ENCODE measurements around the gene LRRK1.

The LRRK1 gene

DNA sequence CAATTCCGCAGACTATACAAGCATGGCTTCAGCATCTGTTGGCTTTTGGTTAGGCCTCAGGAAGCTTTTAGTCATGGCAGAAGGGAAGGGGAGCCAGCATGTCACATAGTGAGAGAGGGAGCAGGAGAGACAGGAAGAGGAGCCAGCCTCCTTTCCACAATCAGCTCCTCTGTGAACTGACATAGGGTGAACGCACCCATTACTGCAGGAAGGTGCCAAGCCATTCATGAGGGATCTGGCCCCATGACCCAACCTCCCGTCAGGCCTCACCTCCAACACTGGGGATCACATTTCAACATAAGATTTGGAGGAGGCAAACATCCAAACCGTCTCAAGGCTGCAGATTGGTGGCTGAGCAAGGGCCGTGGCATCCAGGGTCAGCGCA lies 106.3 kb downstream of the LRRK1 start:
- no peak for DNase-seq

GRCh38 chr15:101025896-101026631 lies 106.9 kb downstream of the LRRK1 start:
- DNase-seq: no peak

GRCh38 chr15:101026656-101027272 lies 107.6 kb downstream of the LRRK1 start:
- DNase-seq: no peak

DNA sequence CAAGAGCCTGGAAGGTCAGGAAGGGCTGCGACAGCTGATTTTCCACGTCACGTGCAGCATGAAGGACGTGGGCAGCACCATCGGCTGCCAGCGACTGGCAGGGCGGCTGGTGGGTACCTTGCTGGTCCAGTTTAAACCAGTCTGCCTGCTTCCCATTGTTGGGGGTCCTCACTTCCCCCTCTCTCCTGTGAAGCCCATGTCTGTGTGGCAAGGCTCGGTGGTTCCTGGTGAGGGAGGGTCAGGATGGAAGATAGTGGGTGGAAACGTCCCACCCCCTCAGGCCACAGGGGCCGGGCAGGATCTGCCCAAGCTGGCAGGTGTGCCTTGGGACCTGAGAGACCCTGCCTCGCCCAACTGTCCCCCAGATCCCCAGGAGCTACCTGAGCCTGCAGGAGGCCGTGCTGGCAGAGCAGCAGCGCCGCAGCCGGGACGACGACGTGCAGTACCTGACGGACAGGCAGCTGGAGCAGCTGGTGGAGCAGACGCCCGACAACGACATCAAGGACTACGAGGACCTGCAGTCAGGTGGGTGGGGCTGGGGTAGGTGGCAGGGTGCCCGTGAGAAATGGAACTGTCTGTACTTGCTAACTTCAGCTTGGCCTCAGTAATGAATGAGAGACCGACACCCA lies 108.2 kb downstream of the LRRK1 start:
- DNase-seq: no peak

- no peak for DNase-seq
These were observed 108.8 kb downstream of the LRRK1 start for GRCh38 chr15:101027920-101028319.

GRCh38 chr15:101028321-101028720 lies 109.2 kb downstream of the LRRK1 start:
- DNase-seq: no peak

DNA sequence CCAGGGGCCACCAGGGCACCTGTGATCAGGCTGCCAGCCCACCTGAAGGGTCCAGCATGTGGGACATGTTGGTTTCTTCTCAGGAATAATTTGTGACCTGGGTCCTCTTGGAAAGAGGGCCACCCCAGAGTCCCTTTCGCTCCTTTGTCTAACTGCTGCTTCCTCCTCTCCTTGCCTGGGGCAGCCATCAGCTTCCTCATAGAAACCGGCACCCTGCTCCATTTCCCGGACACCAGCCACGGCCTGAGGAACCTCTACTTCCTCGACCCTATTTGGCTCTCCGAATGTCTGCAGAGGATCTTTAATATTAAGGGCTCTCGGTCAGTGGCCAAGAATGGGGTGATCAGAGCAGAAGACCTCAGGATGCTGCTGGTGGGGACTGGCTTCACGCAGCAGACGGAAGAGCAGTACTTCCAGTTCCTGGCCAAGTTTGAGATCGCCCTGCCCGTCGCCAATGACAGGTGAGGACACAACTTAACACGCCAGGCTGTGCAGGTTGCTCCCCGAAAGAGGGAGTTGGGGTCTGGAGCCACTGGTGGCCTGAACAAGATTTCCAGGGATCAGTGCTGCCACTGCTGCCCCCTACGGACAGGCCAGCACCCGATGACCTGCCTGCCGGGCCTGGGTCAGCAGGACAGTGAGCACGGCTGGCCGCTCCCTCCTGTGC lies 109.7 kb downstream of the LRRK1 start:
- DNase-seq: no peak

DNA sequence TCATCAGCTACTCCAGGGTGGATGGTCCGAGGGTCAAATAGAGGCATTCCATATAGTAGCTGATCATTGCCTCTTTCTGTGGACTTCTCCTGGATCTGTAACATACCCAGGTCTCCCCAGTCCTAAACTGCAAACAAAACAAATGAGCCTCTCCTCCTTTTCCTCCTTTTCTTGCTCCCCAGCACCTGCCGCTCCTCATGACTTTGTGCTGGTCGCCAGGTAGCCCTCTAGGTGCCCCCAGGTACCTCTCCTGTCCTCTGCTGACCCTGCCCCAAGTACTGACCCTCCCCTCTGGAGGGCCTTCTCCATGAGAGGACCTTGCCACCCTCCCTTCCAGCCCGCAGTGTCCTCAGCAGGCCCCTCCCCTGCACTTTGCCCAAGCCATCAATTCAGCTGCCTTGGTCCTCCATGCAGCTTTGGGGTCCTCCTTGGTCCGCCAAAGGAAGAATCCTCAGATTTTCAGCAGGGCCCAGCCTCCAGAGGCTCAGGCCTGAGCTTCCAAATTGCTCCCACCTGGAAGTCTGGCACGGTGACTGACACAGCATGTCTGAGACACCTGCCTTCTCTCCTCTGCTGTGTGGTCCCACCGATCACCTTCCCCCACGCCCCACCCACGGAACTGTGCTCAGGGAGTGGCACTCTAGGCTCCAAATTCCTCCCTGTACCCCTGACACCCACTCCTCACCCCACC lies 111.0 kb downstream of the LRRK1 start:
- DNase-seq: no peak

GRCh38 chr15:101031213-101031612 lies 112.1 kb downstream of the LRRK1 start:
- DNase-seq: no peak

DNA sequence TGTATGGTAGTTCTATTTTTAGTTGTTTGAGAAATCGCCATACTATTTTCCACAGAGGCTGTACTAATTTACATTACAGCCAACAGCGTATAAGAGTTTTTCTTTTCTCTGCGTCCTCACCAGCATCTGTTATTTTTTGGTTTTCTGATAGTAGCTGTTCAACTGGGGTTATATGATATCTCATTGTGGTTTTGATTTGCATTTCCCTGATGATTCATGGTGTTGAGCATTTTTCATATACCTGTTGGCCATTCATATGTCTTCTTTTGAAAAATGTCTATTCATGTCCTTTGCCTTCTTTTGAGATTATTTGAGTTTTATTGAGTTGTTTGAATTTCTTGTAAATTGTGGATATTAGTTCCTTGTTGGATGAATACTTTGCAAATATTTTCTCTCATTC lies 114.6 kb downstream of the LRRK1 start:
- no peak for DNase-seq

DNA sequence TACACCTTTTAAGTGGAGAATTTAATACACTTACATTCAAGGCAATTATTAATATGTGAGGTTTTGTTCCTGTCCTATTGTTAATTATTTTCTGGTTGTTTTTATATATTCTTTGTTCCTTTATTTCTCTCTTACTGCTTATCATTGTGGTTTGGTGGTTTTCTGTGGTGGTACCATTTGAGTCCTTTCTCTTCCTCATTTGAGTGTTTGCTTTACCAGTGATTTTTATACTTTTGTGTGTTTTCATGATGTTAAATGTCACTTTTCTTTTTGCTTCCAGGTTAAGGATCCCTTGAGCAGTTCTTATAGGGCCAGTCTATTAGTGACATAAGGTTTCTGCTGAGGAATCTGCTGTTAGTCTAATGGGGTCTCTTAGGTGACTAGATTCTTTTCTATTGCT lies 116.5 kb downstream of the LRRK1 start:
- no peak for DNase-seq

DNA sequence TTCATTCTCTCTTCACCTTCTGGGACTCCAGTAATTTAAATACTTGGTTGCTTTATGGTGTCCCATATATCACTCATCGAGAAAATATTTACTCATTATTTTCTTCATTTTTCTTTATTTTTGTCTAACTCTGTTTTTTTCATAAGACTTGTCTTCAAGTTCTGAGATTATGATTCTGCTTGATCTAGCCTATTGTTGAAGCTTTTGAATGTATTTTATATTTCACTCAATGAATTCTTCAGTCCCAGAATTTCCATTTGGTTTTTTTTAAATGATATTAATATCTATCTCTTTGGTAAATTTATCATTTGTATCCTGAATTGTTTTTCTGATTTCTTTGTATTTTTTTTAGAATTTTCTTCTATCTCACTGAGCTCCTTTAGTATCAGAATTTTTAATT lies 117.0 kb downstream of the LRRK1 start:
- no peak for DNase-seq

DNA sequence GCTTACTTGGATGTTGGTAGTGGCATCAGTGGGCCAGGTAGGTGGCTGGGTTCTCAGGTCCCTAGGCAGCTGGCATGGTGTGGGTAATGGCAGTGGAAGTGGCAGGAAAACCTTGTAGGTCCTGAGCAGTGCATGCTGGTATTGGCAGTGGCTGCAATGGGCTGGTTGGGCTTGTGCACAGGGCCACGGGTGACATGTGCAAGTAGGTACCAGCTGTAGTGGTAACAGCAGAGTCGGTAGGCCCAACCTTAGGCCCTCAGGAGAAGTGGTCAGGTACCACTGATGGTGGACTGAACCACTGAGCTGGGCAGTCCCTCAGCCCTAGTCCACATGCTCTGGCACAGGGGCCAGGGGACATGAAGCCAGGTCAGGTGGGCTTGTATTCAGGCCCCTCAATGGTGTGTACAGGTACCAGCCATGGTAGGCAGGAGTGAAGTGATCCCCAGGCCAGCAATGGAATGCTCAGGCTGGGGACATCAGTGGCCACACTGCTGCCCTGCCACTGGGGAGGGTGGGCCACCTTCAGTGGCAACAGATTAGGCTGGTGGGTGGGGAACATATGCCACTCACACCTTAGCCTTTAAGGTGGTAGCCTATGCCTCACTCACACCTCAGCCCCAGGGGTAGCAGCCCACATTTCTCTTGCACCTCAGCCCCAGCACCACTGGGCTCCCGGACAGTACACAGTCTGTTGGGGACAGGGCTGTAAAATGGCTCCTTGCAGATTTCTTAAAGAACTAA lies 118.1 kb downstream of the LRRK1 start:
- DNase-seq: no peak

DNA sequence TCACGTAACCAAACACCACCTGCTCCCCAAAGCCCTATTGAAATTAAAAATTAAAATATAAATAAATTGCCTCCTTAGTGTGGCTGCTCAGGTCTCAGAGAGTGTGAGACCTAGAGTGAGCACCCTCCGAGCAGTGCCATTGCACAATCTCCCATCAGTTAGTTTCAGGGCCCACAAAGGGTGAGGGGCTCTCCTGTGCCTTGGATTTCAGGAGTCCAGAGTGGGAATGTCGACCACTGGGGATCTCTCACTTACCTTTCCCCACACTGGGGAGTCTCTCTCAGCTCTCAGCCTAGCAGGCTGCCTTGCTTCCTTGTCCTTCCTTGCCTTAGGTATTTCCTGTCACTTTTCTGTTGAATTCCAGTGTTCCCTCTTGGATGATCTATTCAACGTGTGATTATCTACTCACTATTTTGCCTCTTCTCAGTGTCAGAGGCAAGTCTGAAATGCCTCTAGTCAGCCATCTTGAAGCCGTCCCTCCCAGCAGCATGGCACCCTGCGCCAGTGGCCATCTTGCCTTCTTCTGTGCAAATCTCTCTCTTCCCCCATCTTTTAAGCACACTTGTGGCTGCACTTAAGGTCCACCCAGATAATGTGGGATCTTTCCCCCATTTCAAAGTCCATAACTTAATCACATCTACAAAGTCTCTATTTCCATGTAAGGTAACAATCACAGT lies 119.3 kb downstream of the LRRK1 start:
- no peak for DNase-seq

DNA sequence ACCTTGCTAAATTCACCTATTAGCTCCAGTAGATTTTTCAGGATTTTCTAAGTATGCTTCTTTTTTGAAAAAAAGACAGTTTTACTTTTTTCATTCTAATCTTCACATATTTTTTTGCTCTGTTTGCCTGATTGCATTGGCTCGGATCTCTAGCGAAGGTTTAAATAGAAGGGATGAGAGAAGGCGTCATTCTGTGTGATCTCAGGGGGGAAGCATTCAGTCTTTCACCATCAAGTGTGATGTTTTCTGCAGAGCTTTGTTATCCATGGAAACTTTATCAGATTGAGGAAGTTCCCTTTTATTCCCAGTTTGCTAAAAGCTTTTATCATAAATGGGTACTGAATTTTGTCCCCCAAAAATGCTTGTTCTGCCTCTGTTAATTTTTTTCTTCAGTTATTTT lies 120.3 kb downstream of the LRRK1 start:
- DNase-seq: no peak

DNA sequence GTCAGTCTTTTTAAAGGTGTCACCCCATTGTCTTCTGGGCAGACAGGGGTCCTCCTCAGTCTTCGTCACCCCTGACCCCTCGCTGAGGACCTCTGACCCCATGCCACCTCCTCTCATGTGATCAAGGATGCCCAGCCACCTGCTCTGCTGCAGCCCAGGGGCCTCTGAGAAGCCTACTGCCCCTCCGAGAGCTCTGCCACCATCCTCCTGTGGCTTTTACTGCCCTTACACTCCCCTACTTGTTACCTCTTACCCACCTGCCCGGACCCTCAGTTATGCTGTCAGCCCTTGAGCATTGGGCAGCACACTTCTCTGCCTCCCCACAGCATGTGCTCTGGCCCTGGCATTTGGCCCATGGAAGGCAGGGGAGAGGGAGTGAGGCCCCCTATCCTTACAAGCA lies 123.2 kb downstream of the LRRK1 start:
- DNase-seq: no peak

DNA sequence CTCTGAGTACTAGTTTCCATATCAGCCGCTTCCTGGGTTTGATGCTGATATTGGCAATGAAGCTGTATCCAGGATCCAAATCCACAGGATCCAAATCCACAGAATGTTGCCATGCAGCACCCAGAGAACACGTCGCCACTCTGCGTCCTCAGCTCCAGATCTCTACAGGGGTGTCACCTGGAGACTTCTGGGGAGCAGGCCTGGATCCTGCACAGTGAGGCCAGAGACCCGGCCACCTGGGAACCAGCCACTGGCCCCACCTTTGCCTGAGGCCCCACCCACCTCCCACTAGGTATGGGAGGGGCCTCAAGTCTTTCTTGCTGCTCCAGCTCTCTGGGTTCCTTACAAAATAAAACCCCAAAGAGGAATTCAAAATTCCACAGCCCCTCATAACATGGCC lies 123.9 kb downstream of the LRRK1 start:
- DNase-seq: no peak

- DNase-seq: no peak
These were observed 124.9 kb downstream of the LRRK1 start for GRCh38 chr15:101043911-101044624.

DNA sequence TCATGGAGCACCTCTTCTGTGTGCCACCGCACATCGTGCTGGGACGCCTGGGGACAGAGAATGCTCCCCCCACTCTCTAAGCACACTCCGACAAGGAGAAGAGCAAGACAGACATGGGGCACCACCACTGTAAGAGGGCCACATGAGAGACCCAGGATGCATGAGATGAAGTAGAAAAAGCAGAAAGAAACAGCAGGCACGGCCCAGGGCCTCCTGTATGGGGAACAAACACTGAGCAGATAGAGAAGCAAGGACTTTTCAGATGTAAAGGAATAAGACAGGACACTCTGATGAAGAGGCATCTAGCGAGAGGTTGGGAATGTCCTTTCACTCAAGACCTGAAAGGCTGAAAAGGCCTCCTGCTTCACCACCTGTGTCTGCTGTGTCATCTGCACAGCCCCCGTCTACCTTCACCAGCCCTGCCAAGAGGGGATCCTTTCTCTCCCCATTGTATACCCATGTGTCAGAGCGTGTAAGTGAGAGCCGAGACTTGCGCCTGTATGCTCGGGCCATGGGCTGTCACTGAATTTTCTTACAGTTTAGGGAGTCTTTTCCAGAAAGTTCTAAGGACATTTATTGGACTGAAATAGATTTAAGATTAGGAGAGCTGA lies 125.6 kb downstream of the LRRK1 start:
- DNase-seq: no peak

DNA sequence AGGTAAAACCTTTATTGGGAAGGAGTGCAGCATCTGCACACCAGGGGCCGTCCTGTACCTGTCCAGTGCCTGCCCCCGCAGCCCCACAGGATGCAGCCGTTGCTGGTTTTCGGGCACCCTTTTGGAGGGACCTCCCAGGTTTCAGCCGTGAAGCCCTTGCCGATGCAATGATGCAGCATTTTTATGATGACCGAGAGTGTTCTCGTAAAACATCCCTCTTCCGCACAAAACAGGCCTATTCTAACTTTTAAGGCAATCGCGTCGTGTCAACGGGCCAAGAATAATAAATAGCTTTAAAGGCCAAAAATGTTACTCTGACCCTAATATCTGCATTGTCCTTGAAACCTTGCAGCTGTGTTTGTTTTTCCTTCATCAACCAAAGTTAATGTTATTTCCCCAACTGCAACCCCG lies 126.1 kb downstream of the LRRK1 start:
- DNase-seq: no peak
